ENCODE measurements around the gene ZNF506.

Gene ZNF506

DNA sequence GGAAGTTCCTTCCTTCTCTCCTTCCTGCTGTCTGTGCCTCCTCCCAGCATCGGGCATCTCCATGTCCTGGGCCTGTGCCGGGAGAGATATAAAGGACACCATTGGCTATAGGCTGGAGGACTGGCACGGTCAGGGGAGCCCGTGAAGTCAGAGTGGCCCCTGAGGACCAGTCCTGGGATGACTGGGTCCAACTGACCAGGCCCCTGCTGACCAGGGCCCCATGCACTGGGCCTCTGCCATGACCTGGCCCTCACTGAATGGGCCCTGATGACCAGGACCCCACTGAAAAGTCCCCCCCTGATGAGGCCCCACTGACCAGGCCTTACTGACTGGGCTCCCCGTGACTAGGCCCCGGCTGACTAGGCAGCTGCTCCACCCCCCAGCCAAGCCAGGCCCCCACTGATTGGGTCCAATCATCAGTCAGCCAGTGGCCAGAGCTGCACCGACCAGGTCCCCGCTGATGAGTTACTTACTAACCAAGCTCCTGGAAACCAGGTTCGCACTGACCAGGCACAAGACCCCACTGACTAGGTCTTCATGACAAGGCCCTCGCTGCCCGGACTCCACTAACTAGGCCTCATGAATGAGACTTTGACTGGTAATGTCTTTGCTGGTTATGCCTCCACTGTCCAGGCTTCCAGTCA is 68.7 kb downstream of the ZNF506 start:
- no peak for TF ChIP-seq POLR2AphosphoS5 (IDR thresholded peaks at IDR 0.05; ENCODE audit: low read depth, low read length)
- no peak for TF ChIP-seq TAF1 (IDR thresholded peaks at IDR 0.05; ENCODE audit: borderline replicate concordance, insufficient read depth, low read length)
- no peak for TF ChIP-seq FOXP2 (optimal IDR thresholded peaks at IDR 0.05; ENCODE audit: borderline replicate concordance, extremely low read depth, extremely low read length, insufficient read depth)
- no peak for TF ChIP-seq REST (IDR thresholded peaks at IDR 0.05; ENCODE audit: insufficient read depth in 1 of 2, low read depth in 2 of 2, low read length in 2 of 2)
- no peak for TF ChIP-seq SIN3A (IDR thresholded peaks at IDR 0.05; ENCODE audit: borderline replicate concordance, insufficient read depth, low read length)

DNA sequence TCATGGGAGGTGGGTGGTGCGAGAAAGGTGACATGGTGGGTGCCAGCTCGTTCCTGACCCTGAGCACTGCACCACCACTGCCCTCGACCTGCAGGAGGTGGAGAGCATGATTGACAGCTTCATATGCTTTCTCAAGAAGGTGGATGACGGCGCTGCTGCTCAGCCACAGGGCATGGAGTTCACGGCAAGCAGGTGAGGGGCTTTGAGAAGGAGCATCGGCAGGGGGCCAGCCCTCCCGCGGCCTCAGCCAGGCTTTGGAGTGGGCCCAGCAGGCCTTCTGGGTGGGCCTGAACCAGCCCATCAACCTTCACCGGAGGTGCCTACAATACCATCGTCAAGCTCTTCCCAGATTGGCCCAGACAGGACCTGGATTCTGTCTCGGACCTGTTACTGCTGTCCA is 69.7 kb downstream of the ZNF506 start:
- TF ChIP-seq SIN3A (IDR thresholded peaks at IDR 0.05; ENCODE audit: borderline replicate concordance, insufficient read depth, low read length) (no peak), REST (IDR thresholded peaks at IDR 0.05; ENCODE audit: insufficient read depth in 1 of 2, low read depth in 2 of 2, low read length in 2 of 2) (no peak), TAF1 (IDR thresholded peaks at IDR 0.05; ENCODE audit: borderline replicate concordance, insufficient read depth, low read length) (no peak), POLR2AphosphoS5 (IDR thresholded peaks at IDR 0.05; ENCODE audit: low read depth, low read length) (no peak), FOXP2 (optimal IDR thresholded peaks at IDR 0.05; ENCODE audit: borderline replicate concordance, extremely low read depth, extremely low read length, insufficient read depth) (no peak)

DNA sequence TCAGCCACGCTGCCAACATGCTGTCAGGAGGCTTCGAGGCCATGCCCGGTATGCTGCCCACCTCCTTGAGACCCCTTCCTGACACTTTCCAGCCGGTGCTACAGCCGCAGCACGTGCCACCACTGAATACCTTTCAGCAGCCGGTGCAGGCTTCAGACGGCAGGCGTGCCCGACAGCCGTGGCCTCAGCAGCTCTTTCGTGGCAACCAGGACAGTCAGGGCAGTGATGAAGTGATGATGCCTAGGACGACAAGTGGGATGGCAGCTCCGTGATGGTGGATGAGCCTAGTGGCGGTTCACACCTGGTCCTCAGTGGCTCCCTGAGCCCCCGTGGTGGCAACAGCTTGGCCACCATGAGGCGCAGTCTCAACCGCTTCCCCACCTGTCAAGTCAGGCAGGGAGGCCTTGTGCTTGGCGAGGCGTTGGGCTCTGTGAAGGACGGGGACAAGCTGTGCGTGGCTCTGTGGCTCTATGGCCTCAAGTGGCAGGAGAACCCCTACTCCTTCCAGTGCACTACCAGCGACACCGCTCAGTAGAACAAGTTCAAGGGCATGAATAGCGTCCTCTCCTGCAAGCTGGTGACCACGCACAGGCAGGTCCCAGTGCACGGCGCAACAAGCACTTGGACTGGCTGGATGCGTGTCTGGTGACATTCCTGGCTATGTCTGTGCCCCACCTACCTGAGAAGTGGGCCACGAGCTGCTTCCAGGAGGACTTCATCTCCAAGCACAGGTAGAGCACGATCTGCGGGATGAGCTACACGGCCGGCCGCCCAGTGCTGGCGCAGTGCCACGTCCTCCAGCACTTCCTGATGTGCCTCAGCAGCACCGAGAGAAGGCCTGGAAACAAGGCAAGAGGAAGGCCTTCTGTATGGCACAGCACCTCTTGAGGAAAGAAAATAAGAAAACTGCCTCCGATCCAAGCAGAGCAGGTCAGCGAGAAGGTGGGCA is 70.4 kb downstream of the ZNF506 start:
- TF ChIP-seq FOXP2 (optimal IDR thresholded peaks at IDR 0.05; ENCODE audit: borderline replicate concordance, extremely low read depth, extremely low read length, insufficient read depth) (no peak), POLR2AphosphoS5 (IDR thresholded peaks at IDR 0.05; ENCODE audit: low read depth, low read length) (no peak), TAF1 (IDR thresholded peaks at IDR 0.05; ENCODE audit: borderline replicate concordance, insufficient read depth, low read length) (no peak), REST (IDR thresholded peaks at IDR 0.05; ENCODE audit: insufficient read depth in 1 of 2, low read depth in 2 of 2, low read length in 2 of 2) (no peak), SIN3A (IDR thresholded peaks at IDR 0.05; ENCODE audit: borderline replicate concordance, insufficient read depth, low read length) (no peak)

DNA sequence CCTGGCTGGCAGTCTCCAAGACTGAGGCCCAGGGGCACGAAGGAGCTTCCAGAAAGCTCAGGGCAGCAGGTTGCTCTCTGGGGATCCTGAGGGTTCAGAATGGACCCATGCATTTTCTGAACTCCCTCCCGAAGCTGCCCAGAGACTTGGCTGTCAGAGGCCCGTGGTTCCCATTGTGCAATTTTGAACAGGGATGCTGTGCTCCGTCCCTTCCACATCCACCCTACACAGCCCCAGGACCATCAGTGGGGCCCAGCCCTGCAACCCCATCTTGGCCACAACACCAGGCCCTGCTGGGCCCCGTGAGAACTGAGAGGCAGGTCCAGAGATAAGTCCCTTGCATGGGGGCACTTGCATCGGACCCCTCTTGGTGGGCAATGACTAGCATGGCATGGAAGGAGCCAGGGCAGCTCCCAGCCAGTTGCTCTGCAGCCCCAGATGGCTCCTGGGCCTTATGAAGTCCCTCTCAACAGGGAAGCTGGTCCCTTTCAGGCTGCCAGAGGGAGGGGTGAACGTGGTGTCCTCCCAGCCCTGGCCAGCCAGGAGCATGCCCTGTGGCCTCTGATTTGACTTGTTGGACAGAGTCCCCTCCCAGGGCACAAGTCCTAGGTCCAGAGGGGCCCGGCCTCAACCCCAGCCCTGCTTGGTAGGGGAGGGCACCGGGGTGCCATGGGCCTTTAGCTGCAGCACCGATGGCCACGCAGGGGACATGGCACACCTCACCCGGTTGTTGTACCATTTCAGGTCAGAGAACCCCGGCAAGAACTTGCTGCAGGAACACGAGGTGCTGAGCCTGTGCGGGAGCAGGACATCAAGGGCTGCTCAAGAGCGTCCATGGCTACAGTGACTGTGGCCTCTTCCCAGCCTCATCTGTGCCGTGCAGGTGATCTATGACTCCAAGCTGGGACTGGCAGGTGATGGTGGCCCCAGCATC is 71.4 kb downstream of the ZNF506 start:
- TF ChIP-seq POLR2AphosphoS5 (IDR thresholded peaks at IDR 0.05; ENCODE audit: low read depth, low read length) (no peak), TAF1 (IDR thresholded peaks at IDR 0.05; ENCODE audit: borderline replicate concordance, insufficient read depth, low read length) (no peak), FOXP2 (optimal IDR thresholded peaks at IDR 0.05; ENCODE audit: borderline replicate concordance, extremely low read depth, extremely low read length, insufficient read depth) (no peak), REST (IDR thresholded peaks at IDR 0.05; ENCODE audit: insufficient read depth in 1 of 2, low read depth in 2 of 2, low read length in 2 of 2) (no peak), SIN3A (IDR thresholded peaks at IDR 0.05; ENCODE audit: borderline replicate concordance, insufficient read depth, low read length) (no peak)
